Measurements from ENCODE around the gene C4orf36.
A peak's percentile ranks its signal among the peaks of the same experiment; 100 is the strongest.

Gene C4orf36

GRCh38 chr4:86935566-86935852, 43.3 kb upstream of the C4orf36 start:
- ChIA-PET CTCF (interaction anchor here (0.7 to 1.2 kb wide), 3 partner anchors 70 to 156 kb away, joined by 3 to 5 read pairs (median 3); no protein-coding TSS in a partner anchor), POLR2A (interaction anchor here (0.7 to 2.9 kb wide), 7 partner anchors 9 to 530 kb away, joined by 3 to 33 read pairs (median 5); no protein-coding TSS in a partner anchor)
- TF ChIP-seq NFRKB (IDR thresholded peaks at IDR 0.05) (no peak), FOXK2 (IDR thresholded peaks at IDR 0.05) (no peak), SP1 (IDR thresholded peaks at IDR 0.05) (no peak), BHLHE40 (IDR thresholded peaks at IDR 0.05; ENCODE audit: borderline replicate concordance) (no peak), HDGF (IDR thresholded peaks at IDR 0.05; ENCODE audit: borderline replicate concordance) (no peak), ARNT (IDR thresholded peaks at IDR 0.05) (no peak), ZNF384 (IDR thresholded peaks at IDR 0.05) (no peak), ELF4 (IDR thresholded peaks at IDR 0.05) (no peak), PKNOX1 (IDR thresholded peaks at IDR 0.05) (no peak)
- DNase-seq (ENCODE audit: extremely low spot score) = no peak

- POLR2A ChIA-PET = interaction anchor here (0.6 to 2.9 kb wide), 19 partner anchors 10 to 182 kb away, joined by 3 to 33 read pairs (median 3); no protein-coding TSS in a partner anchor
- DNase-seq (ENCODE audit: extremely low spot score) = peak; percentile 93
- TF ChIP-seq FOXA1 (IDR thresholded peaks at IDR 0.05) (no peak), L3MBTL2 (conservative IDR thresholded peaks at IDR 0.05) (peak; percentile 15; the same call in 1 of the 2 replicates)
- CTCF ChIA-PET = interaction anchor here (0.6 to 1.2 kb wide), 4 partner anchors 12 to 455 kb away, joined by 3 to 9 read pairs (median 4); no protein-coding TSS in a partner anchor
Observed at GRCh38 chr4:86934771-86935565, 42.7 kb upstream of the C4orf36 start, which contains the start of gene AFF1. Gene AFF1 (plus strand): TSS chr4:86935011. CDS start chr4:86948534, 13,523 bp downstream.

- no peak for DNase-seq (ENCODE audit: extremely low spot score)
- CTCF ChIA-PET = interaction anchor here (0.9 kb wide), 1 partner anchor 12 kb away, joined by 9 read pairs; no protein-coding TSS in a partner anchor
- TF ChIP-seq ARNT (IDR thresholded peaks at IDR 0.05) (no peak), PKNOX1 (IDR thresholded peaks at IDR 0.05) (no peak), FOXK2 (IDR thresholded peaks at IDR 0.05) (no peak), ZNF384 (IDR thresholded peaks at IDR 0.05) (no peak), CTBP1 (IDR thresholded peaks at IDR 0.05; ENCODE audit: borderline replicate concordance) (no peak), FOXM1 (IDR thresholded peaks at IDR 0.05; ENCODE audit: borderline replicate concordance) (no peak), LEF1 (IDR thresholded peaks at IDR 0.05; ENCODE audit: borderline replicate concordance) (no peak), HDGF (IDR thresholded peaks at IDR 0.05; ENCODE audit: borderline replicate concordance) (no peak), SUZ12 (IDR thresholded peaks at IDR 0.05) (no peak), BHLHE40 (IDR thresholded peaks at IDR 0.05; ENCODE audit: borderline replicate concordance) (no peak), ELF4 (IDR thresholded peaks at IDR 0.05) (no peak), TARDBP (IDR thresholded peaks at IDR 0.05) (no peak), NFRKB (IDR thresholded peaks at IDR 0.05) (no peak), L3MBTL2 (conservative IDR thresholded peaks at IDR 0.05) (no peak), SP1 (IDR thresholded peaks at IDR 0.05) (no peak), FOXA1 (IDR thresholded peaks at IDR 0.05) (no peak)
- POLR2A ChIA-PET = interaction anchor here (0.6 to 2.9 kb wide), 18 partner anchors 9 to 183 kb away, joined by 3 to 33 read pairs (median 3); no protein-coding TSS in a partner anchor
Observed at GRCh38 chr4:86934147-86934770, 42.0 kb upstream of the C4orf36 start.

GRCh38 chr4:86928400-86929255, 36.4 kb upstream of the C4orf36 start:
- TF ChIP-seq CTBP1 (IDR thresholded peaks at IDR 0.05; ENCODE audit: borderline replicate concordance) (no peak), L3MBTL2 (conservative IDR thresholded peaks at IDR 0.05) (no peak), ZNF384 (IDR thresholded peaks at IDR 0.05) (no peak), ELF4 (IDR thresholded peaks at IDR 0.05) (no peak), TARDBP (IDR thresholded peaks at IDR 0.05) (no peak), SUZ12 (IDR thresholded peaks at IDR 0.05) (no peak)
- POLR2A ChIA-PET = interaction anchor here (1.0 to 1.2 kb wide), 3 partner anchors 8 to 78 kb away, joined by 3 read pairs; no protein-coding TSS in a partner anchor
- CTCF ChIA-PET = interaction anchor here (0.7 to 1.0 kb wide), 3 partner anchors 165 to 430 kb away, joined by 3 to 5 read pairs (median 3); no protein-coding TSS in a partner anchor
- no peak for DNase-seq (ENCODE audit: extremely low spot score)

- no peak for DNase-seq (ENCODE audit: extremely low spot score)
- CTCF ChIA-PET = interaction anchor here (0.7 kb wide), 1 partner anchor 167 kb away, joined by 5 read pairs; no protein-coding TSS in a partner anchor
- POLR2A ChIA-PET = interaction anchor here (1.0 to 1.2 kb wide), 3 partner anchors 8 to 78 kb away, joined by 3 read pairs; no protein-coding TSS in a partner anchor
Observed at GRCh38 chr4:86927843-86928395, 35.7 kb upstream of the C4orf36 start.

More at GRCh38 chr4:86927843-86928395, 35.7 kb upstream of the C4orf36 start:
- TF ChIP-seq TARDBP (IDR thresholded peaks at IDR 0.05) (no peak), ARNT (IDR thresholded peaks at IDR 0.05) (no peak), PKNOX1 (IDR thresholded peaks at IDR 0.05) (no peak), HDGF (IDR thresholded peaks at IDR 0.05; ENCODE audit: borderline replicate concordance) (no peak), CTBP1 (IDR thresholded peaks at IDR 0.05; ENCODE audit: borderline replicate concordance) (no peak), ELF4 (IDR thresholded peaks at IDR 0.05) (no peak), SP1 (IDR thresholded peaks at IDR 0.05) (no peak), FOXK2 (IDR thresholded peaks at IDR 0.05) (no peak), BHLHE40 (IDR thresholded peaks at IDR 0.05; ENCODE audit: borderline replicate concordance) (no peak), SUZ12 (IDR thresholded peaks at IDR 0.05) (no peak), LEF1 (IDR thresholded peaks at IDR 0.05; ENCODE audit: borderline replicate concordance) (no peak), NFRKB (IDR thresholded peaks at IDR 0.05) (no peak), ZNF384 (IDR thresholded peaks at IDR 0.05) (no peak), FOXM1 (IDR thresholded peaks at IDR 0.05; ENCODE audit: borderline replicate concordance) (no peak), L3MBTL2 (conservative IDR thresholded peaks at IDR 0.05) (no peak), FOXA1 (IDR thresholded peaks at IDR 0.05) (no peak)
